ENCODE results near the gene TAPT1.

DNA sequence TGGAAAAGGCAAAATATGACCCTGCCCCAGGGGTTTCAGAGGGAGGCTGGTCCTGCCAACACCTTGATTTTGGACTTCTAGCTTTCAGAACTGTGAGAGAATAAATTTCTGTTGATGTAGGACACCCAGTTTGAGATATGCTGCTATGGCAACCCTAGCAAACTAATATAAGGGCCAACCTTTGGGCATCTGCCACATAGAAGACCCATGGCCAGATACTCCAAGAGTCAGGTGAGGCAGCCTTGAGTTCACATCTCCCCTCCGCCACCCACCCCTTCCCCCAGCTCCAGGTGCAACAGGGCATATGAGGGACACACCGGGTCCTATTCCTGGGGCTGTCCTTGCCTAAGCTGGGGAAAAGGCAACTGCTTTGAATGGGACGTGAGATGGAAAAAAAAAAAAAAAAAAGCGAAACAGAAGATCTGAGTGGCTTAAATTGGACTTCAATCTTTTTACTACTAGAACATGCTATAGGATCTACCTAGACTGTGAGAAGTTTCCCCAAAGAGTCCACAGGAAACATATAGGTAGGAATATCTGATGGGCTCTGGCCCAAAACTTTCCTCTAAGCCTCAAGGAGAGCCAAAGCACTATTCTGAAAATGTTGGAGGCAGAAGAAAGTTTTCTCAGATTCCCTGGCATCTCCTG is 85.9 kb downstream of the TAPT1 start:
- TF ChIP-seq, protein P1, sequence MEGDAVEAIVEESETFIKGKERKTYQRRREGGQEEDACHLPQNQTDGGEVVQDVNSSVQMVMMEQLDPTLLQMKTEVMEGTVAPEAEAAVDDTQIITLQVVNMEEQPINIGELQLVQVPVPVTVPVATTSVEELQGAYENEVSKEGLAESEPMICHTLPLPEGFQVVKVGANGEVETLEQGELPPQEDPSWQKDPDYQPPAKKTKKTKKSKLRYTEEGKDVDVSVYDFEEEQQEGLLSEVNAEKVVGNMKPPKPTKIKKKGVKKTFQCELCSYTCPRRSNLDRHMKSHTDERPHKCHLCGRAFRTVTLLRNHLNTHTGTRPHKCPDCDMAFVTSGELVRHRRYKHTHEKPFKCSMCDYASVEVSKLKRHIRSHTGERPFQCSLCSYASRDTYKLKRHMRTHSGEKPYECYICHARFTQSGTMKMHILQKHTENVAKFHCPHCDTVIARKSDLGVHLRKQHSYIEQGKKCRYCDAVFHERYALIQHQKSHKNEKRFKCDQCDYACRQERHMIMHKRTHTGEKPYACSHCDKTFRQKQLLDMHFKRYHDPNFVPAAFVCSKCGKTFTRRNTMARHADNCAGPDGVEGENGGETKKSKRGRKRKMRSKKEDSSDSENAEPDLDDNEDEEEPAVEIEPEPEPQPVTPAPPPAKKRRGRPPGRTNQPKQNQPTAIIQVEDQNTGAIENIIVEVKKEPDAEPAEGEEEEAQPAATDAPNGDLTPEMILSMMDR (IDR thresholded peaks at IDR 0.05) = no peak
- TF ChIP-seq, protein P2, sequence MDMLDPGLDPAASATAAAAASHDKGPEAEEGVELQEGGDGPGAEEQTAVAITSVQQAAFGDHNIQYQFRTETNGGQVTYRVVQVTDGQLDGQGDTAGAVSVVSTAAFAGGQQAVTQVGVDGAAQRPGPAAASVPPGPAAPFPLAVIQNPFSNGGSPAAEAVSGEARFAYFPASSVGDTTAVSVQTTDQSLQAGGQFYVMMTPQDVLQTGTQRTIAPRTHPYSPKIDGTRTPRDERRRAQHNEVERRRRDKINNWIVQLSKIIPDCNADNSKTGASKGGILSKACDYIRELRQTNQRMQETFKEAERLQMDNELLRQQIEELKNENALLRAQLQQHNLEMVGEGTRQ (IDR thresholded peaks at IDR 0.05) = no peak
- no peak for TF ChIP-seq FOSL2 (IDR thresholded peaks at IDR 0.05)
- no peak for TF ChIP-seq FOSL2 (CRISPR knock-in tag; IDR thresholded peaks at IDR 0.05)
- TF ChIP-seq MAZ (IDR thresholded peaks at IDR 0.05; ENCODE audit: borderline replicate concordance, low read depth, low read length) = no peak
- no peak for TF ChIP-seq RCOR1 (IDR thresholded peaks at IDR 0.05; ENCODE audit: low read depth, low read length)
- TF ChIP-seq EHF (CRISPR knock-in tag; IDR thresholded peaks at IDR 0.05) = no peak

All from A549 (cell line).